Measurements from ENCODE around the gene SCAMP2.
A peak's percentile ranks its signal among the peaks of the same experiment; 100 is the strongest.

SCAMP2 gene

DNA sequence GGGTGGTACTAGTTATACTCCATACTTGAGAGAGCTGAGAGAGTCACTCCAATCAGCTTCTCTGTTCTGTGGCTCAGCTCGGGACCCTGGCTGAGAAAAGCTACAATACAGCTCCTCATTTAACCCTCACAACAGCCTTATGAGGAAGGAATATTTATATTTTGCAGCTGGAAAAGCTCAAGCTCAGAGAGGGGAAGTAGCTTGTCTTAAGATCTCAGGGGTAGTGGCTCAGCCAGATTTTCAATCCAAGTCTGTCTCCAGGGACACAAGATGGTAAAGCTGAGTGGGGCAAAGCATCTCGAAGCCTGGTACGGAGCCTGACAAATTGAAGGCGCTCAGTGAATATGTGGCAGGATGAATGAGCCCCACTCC lies 14.8 kb downstream of the SCAMP2 start:
- no peak for DNase-seq (ENCODE audit: low read depth)

DNA sequence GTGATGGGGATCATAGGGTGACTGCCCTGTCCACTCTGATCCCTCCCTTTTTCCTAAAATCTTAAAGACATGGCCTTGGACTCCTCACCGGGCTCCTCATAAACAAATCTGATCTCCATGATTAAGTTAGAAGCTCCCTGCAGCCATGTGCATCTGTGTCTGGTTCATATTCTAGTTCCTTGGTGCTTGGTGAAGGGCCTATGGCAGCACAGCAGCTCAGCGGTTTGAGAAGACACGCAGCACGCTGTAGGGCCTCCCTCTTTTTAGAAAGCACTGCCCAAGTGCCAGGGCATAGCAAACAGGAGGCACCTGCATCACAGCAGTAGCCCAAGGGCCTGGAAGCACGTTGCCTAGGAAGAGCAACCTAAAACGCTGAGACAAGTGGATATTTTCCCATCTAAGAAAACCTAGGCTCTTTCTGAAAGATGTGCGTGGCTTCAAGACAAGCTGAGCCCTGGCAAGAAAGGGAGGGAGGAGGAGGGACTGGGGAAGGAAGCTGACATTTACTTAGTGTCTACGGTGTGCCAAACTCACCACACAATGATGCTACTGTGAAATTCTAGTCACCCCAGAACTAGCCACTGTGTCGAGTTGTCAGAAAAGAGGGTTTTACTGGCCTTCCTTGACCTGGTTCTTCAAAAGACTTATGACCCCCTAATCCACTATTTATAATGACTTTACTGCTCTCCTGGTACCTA lies 15.3 kb downstream of the SCAMP2 start:
- DNase-seq (ENCODE audit: low read depth), result no peak

DNA sequence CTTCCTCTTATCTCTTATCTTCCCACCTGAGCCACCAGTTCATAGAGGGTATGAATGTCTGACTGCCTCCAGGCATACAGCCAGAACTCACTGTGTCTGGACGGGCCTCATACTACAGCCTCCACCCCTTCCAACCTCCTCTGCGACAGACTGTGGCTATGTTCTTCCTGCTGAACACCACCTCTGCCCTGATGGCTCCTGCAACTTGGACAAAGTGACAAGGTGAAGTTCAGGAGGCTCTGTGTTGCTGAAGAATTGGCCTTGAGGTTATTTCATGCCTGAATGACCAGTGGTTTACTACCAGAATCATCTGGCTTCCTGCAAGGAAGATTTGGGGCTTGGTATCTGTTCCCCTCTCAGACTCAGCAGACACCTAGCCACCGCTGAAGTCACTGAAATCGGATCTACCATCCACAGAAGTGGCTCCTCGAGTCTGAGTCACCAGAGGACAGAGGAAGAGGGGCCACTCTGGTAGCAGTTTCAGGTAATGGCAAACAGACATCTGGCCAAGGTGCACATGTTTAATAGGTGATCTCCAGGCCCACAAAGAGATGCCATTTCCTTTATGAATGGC lies 16.0 kb downstream of the SCAMP2 start:
- DNase-seq (ENCODE audit: low read depth), result no peak

DNA sequence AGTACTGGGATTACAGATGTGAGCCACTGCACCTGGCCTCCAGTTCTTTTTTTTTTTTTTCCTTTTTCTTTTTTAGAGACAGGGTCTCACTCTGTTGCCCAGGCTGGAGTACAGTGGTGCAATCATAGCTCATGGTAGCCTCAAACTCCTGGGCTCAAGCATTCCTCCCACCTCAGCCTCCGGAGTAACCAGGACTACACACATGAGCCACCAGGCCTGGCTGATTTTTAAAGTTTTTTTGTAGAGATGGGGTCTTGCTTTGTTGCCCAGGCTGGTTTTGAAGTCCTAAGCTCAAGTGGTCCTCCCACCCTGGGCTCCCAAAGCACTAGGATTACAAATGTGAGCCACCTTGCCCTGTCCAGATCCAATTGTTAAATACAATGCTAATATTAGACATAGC lies 16.6 kb downstream of the SCAMP2 start:
- no peak for DNase-seq (ENCODE audit: low read depth)

DNA sequence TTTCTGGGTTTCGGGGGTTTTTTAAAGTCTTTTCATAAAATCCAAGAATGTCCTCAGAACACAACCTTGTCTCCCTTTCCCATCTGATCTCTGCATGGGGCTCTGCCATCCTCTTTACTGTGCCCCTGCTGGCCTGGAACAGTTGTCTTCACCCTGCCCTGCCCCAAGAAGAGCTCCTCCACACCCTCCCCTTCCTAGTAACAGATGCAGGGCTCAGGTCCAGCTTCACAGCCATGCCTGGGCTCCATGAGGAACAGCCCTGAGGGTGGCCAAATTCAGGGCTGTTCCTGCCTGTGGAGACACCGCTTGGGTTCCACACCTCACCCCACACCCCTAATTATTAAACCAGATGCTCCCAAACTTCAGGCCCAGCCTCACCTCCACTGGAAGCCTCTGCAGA lies 17.3 kb downstream of the SCAMP2 start:
- DNase-seq (ENCODE audit: low read depth), result no peak

DNA sequence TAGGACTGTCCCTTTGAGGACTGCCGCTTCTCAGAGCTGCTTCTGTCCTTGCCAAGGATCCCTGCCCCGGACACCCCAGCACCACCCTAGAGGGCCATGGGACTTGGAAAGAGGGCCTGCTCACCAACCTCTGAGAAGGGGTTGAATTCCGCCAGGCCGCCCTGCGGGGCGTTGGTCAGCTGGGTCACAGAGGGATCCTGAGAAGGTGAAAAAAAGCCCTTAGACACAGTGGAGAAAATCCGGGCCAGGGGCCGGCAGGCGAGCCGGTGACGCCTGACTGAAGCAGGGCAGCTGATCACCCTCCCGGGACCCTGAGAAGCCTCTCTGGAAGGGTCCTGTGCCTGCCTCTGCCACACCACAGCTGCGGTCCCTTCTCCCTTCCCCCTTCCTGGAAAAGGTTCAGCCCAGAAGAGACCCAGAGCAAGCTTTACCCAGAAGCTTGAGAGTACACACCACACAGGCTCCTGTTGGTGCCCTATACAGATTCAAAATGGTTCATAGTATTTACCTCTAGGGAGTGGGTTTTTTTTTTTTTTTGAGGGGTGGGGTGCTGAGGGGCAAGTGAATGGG lies 18.6 kb downstream of the SCAMP2 start:
- DNase-seq (ENCODE audit: low read depth), result no peak

DNA sequence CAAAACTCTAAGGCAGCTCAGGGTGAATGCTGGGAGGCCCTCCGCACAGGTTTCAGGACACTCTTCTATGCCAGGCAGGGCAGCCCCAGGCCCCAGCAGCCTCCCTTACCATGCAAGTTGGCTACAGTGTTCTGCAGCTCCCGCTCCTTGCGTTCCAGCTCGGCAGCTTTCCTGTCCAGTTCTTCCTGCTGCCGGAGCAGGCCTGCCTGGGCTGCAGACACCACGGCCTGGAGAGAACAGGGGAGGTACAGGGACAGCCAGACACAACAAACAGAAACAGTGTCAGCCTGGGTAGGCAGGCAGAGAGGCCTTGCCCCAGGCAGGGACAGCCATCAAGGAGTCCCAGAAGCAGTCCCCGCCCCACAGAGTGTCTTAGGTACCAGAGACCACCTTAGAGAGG lies 21.2 kb downstream of the SCAMP2 start:
- no peak for DNase-seq (ENCODE audit: low read depth)

DNA sequence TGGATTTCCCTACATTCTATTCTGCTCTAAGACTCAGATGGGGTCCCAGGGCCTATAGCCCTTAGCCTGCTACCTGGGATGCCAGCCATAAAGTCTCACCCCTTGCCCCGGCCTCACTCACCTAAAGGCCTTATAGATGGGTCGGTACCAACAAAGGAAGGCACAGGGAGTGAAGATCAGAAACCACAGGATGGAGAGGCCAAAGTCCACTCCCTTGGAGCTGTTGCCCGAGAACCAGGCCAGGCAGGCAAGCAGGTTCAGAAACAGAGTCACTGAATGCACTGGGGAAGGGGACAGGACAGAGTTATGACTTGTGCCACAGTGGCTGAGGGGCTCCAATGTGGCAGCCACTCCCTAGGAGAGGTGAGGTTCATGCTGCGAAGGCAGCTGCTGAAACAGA lies 22.8 kb downstream of the SCAMP2 start:
- no peak for DNase-seq (ENCODE audit: low read depth)

DNA sequence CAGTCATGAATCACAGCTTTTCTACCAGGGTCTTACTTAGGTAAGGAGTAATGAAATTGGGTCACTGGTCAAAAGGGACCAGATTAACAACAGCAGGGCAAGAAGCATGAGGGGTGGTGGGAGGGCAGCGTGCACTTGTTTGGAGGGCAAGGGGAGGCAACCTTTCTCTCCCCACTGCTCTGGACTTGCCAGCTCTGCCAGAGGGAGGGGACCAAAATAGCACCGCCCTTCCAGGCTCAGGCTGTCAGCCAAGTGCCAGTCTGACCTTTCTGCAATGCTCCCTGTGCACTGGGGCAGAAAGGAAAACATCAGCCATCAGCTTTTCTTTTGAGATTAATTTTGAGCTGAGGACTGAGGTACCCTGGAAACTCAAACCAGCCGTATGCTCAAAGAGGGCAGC lies 25.7 kb downstream of the SCAMP2 start:
- no peak for DNase-seq (ENCODE audit: low read depth)

DNA sequence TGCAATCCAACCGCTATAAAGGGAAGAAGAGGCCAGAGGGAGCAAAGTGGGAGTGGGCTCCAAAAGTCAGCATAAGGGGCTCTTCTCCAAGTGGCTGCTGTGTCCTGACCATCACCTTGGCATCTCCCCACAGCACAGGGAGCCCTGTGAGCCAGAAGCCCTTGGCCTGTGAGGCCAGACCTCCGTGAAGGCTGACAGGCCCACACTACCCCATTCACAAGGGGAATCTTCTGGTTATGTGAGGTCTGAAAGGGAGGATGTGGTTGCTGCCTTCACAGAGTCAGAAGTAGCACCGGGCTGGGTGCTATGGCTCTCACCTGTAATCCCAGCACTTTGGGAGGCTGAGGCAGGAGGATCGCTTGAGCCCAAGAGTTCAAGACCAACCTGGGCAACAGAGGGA lies 27.6 kb downstream of the SCAMP2 start:
- no peak for DNase-seq (ENCODE audit: low read depth)

DNA sequence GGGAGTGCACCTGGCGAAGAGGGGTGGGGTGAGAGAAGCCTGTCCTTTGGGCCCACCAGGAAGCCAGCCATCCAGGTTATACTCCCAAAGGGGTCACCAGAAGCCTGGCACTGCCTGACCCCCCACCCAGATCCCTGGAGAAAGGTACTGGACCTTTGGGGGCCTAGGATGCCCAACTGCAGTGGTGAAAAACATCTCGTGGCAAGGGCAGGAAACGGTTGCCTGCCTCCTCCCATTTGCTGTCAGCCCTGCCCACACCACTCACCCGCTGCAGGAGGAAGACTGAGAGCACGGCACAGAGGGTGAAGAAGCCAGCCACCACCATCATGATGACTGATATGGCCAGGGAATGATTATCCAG lies 28.0 kb downstream of the SCAMP2 start:
- no peak for DNase-seq (ENCODE audit: low read depth)

DNA sequence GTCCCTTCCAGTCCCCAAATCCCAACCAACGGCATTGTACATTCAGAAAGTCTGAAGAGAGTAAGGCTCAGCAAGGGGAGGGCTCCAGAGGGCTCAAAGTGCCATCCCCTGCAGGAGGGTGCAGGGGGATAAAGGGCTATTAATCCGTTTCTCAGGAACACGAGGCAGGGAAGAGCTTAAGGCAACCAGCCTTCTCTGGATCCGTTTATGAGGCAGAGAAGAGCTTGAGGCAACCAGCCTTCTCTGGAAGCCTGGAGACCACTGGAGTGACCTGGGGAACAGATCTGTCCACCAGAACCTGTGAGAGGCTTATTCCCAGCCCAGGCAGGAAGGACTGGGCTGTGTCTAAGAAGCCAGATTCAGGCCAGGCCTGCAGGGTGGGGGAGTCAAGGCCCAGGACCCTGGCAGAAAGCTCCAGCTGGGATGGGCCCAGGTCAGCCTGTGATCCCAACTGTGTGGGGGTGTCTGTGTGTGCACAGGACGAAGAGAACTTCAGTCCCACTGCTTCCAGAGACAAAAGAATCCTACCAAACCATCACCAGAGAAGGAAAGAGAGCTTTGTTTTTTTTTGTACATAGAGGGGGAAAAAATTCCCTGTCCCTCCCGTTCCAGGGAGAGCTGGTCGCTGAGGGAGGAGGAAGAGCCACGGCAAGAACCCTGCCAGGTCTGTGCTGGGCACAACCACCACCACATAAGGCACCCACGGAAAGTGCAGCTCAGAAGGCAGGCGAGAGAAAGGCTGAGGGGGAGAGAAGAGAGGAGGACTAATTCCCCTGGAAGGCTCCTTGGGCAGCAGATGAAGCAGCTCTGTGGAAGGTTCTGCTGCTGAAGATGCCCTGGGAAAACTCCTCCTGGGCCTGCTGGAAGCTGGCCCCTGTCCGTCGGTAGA lies 28.6 kb downstream of the SCAMP2 start:
- DNase-seq (ENCODE audit: low read depth), result no peak

DNA sequence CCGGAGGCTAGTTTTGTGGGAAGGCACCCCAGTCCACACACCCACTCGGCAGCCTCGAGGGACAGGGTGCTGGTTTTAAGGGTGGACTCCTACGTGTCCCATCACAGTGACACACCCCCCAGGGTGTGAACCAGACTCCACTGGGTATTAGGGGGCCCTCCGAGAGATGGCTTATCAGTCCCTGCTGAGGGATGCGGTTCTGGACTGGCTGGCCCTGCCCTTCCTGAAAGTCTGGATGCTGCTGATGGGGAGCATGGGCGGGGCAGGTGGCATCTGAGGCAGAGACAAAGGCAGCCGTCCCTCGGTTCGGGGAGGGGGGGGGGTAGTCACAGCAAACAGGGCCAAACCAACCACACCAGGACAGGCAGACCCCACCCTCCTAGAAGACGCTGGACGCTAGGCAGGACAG lies 29.3 kb downstream of the SCAMP2 start:
- no peak for DNase-seq (ENCODE audit: low read depth)

DNA sequence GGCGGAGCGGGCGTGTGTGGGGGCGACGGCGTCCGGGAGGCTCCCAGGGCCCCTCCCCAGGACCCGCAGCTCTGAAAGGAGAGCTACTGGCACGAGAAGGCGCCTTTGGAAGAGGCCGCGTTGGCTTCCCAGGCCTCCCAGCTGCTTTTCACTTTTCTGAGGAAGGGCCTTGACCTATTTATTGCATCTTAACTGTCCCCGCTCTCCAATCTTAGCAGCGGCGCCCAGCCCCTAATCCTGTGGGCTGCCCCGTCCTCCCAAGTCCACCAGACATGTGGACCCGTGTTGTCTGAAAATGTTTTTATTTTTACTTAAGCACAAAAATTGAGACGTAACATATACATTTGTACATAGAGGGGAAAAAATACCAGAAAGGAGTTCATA lies 29.7 kb downstream of the SCAMP2 start:
- no peak for DNase-seq (ENCODE audit: low read depth)

DNA sequence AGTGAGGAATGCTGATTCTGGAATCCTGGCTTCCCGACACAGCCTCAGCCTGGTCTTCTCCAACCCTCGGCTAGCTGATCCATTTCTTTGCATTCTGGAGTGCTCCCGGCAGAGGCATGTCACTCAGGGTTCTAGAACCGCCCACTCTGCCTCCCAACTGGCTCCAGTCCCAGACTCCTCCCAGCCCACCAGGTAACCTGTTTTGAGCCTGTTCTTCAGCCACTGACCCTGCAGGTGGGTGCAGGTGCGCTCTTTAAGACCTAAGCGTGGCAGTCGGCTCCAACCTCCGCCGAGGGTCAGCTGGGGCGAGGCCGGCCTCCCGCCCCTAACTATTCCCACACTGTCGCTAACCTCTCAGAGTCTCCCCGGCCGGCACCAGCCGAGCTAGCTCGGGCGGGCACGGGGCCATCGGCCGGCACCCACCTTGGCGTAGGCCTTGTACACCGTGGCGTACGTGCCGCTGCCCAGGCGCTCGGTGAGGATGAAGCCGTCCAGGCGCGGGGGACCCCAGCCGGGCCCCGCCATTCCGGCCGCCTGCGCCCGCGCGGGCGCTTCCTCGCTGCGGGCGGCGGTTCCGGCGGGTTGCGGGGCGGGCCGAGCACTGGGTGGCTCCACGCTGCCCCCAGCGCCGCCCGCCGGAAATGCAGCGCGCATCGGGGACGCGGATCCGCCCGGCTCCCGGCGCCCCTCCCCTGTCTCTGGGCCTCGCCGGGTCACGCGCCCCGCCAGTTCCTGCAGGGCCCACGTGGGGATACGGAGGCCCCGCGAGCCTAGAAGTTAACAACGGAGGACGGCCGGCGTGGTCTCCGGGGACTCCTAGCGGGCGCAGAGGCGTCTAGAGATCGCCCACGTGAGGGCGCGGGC lies 30.4 kb downstream of the SCAMP2 start, which contains the start of gene ULK3:
Gene ULK3, minus strand, starts transcription at position 576 of the 864 bp plus-strand sequence. Its CDS starts 51 bp downstream, at position 525.
- peak; percentile 82 for DNase-seq (ENCODE audit: low read depth)

DNA sequence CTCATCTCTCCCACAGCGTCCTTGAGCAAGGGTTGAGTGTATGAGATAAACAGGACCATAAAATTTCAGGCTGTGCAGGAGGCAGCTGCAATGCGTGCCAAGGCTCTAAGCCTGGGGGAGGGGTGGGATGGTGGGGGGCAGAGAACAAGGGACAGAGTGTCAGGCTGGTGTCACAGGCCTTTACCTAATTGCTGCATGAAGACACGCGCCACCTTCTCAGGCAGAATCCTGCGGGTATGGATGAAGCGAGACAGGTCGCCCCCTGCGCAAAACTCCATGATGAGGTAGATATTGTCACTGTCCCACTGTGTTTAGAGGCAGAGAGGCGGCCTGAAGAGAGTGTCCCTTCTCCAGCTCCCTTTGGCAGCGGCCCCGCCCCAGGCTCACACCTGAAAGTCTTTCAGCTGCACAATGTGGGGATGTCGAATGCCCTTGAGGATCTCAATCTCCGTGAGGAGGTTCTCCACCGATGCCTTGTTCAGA lies 31.2 kb downstream of the SCAMP2 start:
- DNase-seq (ENCODE audit: low read depth), result no peak

DNA sequence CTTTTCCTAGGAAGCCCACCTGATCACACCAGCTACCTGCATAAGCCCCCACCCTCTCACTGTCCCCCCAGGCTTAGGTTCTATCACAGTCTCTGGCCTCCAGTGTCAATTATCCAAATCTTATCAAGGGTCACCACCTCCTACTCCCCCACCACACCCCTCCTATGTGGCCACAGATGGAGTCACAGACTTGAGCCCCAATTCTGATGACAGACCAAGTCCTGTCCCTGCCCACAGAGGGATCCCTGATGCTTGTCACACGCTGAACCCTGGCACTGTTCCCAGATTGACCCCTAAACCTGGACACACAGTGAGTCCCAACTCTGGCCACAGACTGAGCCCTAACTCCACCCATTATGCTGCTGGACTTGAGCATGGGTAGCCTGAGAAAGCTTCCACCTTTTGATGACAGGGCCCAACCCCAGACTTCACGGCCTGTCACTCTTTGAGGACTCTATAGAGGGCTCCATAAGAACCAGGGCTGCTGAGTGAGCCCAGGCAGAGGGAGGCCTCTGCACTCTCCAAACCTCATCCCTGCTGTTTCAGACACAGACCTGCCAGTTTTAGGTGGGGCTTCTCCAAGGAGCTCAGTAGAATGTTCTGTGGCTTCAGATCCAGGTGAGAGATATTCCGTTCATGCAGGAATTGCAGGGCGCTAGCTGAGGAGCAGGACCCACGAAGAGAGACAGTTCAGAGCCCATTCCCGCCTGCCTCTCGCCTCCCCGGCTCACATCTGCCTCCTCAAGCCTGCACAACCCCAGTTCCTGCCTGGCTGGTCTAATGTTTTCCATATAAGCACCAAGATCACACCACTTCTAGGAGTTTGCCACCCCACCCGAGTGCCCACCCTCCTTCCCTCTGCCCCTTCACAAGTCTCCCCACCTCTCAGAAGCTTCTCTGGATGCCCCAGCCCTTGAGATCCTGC lies 32.1 kb downstream of the SCAMP2 start:
- DNase-seq (ENCODE audit: low read depth), result no peak

DNA sequence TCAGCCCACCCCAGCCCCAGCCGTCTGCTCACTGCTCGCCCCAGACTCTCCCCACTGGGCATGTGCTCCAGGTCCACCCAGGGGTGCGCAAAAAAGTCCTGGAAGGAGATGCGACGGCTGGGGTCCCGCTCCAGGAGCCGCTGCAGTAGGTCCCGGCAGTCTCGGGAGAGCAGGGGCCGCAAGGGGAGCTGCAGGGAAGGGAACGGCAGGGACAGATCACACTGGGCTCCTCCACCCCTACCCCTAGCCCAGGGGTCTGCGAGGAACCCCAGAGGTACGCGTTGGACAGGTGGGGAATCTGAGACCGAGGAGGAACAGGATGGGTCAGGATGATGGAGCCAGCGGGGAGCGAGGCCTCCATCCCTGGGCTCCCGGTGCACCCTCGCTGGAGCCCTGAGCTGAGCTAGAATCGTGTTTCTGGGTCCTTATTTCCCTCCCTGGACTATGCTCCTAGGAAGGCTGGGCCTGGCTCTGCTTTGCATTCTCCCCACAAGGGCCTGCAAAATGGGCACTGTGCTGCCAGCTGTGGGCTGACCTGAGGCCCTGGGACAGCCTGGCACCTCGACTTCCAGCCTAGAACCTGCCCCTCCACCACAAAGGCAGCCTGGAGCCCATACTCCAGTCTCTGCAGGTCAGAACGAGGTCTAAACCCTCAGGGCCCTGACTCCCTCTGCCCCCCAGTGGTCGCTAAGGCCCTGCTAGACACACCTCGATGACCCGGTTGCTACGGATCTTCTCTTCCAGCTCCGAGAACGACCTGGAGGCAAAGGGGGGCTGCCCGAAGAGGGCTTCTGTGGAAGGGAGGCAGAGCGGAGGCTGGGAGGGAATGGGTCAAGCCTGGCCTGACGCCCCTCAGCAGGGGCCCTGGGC lies 33.4 kb downstream of the SCAMP2 start:
- DNase-seq (ENCODE audit: low read depth), result no peak

DNA sequence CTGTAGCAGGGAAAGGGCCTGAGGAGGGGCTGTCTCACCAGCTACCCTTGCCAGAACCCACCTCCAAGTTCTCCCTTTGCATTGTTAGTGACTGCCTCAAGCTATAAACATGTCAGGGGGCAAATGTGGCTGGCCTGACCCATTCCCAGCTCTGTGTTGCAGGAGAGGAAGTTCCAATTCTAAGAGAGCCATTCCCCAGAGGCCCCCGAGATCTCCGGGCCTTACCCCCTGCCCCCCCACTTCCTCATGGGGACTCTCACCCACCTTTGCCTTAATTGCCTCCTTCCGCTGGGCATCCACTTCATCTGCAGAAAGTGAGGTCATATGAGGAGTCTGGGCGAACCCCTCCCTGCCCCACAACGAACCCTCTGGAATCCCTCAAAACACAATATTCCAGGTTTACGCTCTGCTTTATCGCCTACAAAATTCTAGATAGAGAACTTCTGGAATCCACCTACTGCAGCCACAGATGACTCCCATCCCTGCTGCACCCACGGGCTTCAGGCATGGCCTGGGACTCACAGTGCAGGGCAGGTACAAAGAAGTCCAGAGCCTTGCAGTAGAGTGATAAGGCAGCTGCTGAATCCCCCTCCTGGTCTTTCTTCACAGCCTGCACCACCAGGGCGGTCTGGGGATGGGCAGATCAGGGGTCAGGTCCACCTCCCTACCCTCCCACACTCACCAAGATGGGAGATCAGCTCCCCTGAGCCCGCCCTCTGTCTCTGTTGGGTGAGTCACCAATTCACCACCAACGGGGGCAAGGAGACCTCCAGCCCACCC lies 34.2 kb downstream of the SCAMP2 start:
- DNase-seq (ENCODE audit: low read depth), result no peak

Data from amniotic epithelial cell (primary cell).